IPS DF 6.9 (cell line): ENCODE results near the gene NEDD9.

Source experiments
- DNase-seq: peaks from one replicate; pipeline ENCODE4 v3.0.0-alpha.2; 2013; ENCODE audit warnings: low read depth, low spot score
- H3K27ac ChIP-seq: one replicate; pipeline ENCODE4 v1.5.1; 2013; ENCODE audit warnings: low read length, control low read depth
- H3K27me3 ChIP-seq: 2 replicates; pipeline ENCODE4 v1.6.1; 2013; ENCODE audit warnings: mild to moderate bottlenecking, low read length; ENCODE audit not compliant: control insufficient read depth, insufficient read depth
- H3K36me3 ChIP-seq: 2 replicates; pipeline ENCODE4 v1.6.1; 2013; ENCODE audit warnings: low read length; ENCODE audit not compliant: control insufficient read depth, insufficient read depth
- H3K4me1 ChIP-seq: 2 replicates; pipeline ENCODE4 v1.6.1; 2013; ENCODE audit warnings: low read length; ENCODE audit not compliant: control insufficient read depth, insufficient read depth
- H3K4me3 ChIP-seq: 2 replicates; pipeline ENCODE4 v1.5.1; 2013; ENCODE audit warnings: mild to moderate bottlenecking, low read length
- H3K9me3 ChIP-seq: 2 replicates; pipeline ENCODE4 v1.6.1; 2013; ENCODE audit warnings: low read length, inconsistent platforms; ENCODE audit not compliant: control insufficient read depth, insufficient read depth
- WGBS: extraction: QIAGEN DNeasy Blood & Tissue Kit; methylation state at CpG from one replicate; pipeline ENCODE4 v1.1.7; 2013; ENCODE audit warnings: mixed read lengths, missing lambda C conversion rate; ENCODE audit not compliant: insufficient read length, insufficient coverage; 5-methylcytosine and 5-hydroxymethylcytosine counted together

The NEDD9 gene

DNA sequence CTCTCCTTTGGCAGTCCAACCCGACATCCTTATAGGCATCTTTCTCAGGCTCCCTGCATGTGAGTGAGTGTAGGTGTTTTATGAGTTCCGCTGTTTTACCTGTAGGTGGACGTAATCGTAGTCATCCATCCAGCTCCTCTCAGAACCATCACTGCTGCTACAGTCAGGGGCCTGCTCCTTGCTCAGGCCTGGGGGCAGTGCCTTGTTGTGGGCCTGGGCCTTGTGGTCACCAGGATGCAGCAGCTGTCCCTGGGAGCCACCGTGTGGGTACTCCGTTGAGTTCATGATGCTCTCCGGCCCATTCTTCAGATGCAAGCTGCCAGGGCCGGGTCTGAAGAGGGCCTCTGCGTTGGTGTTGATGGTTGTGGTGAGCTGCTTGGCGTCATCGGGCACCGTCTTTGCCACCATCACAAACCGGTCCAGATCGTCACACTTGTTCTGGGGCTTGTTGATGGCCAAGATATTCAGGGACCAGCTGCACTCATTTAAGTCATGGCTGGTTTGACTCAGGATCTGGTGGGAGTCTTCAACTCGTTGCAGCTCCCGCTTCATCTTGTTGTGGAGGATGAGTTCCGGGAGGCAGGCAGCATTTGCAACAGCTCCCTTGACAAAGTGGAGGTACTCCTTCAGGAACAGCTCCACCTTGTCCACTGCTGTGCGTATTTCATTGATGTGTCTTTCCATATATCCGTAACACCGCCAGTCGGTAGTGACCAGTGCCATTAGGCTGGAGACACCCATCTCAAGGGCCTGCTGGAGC, 42.4 kb downstream of the NEDD9 start:
- Histone ChIP-seq H3K27ac (no peak overlapping the region), H3K36me3 (peaks cover 10% of the 10 kb centered on the region; the same call in 1 of the 2 replicates), H3K4me3 (no peak overlapping the region), H3K27me3 (no peaks in the 10 kb centered on the region), H3K4me1 (peaks cover 1% of the 10 kb centered on the region; the same call in 1 of the 2 replicates), H3K9me3 (no peaks in the 10 kb centered on the region)
- no CpG with 5 or more reads among the region's 21 CpGs for WGBS
- no peak for DNase-seq

DNA sequence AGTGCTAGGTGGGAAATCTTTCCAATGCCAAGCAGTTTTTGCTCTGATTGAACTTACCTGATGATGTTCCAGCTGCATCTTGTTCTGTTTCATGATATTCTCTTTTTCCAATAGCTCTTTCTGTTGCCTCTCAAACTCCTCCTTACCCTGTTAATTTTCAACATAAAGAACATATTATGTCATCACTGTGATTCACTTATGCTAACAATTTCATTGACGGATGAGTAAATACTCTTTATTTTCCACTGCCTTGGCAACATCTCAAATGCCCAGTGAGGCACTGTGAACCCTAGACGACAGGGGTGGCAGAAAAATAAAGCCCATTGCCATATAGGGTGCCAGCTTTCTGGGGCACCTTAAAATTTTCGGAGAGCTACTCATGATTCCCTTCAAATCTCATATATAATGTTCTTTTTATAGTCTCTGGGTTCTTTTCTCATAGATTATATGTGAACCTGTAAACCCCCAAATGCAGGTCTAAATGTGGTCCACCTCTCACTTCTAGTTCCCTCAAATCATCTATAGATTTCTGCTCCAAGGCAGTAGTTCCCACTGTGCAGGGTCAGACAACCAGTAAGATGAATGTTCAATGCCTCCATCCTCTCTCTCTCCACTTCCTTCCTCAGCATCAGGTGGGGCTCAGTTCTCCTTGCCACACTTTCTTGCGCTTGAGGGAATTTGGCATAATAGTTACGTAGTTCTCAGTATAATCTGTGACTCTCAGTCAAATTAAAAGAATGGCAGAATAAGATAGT, 44.1 kb downstream of the NEDD9 start:
- H3K9me3 ChIP-seq = no peaks in the 10 kb centered on the region
- DNase-seq = no peak
- H3K27ac ChIP-seq = no peak overlapping the region
- no peaks in the 10 kb centered on the region for H3K27me3 ChIP-seq
- peaks cover 11% of the 10 kb centered on the region; the same call in 1 of the 2 replicates for H3K36me3 ChIP-seq
- WGBS = no CpG with 5 or more reads among the region's 5 CpGs
- H3K4me1 ChIP-seq = no peaks in the 10 kb centered on the region
- no peak overlapping the region for H3K4me3 ChIP-seq

DNA sequence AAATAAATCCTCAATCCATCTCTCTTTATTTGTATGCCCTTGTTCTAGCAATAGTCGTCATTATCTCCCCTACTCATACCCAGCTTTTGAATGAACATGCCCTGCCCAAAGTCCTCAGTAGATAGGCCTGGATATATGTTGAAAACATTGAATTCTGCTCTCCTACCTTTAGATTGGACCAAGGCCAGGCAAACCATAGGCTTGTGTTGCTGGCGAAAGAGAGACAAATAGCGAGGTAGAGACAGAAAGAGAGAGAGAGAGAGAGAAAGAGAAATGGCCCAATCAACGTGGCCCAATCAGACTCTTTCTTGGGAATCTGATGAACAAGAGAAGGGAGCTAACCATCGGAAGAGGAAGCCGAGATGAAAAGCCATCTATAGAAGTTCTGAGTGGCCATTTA, 45.2 kb downstream of the NEDD9 start:
- no CpG with 5 or more reads among the region's 6 CpGs for WGBS
- Histone ChIP-seq H3K27ac (no peak overlapping the region), H3K36me3 (peaks cover 11% of the 10 kb centered on the region; the same call in 1 of the 2 replicates), H3K27me3 (no peaks in the 10 kb centered on the region), H3K4me1 (no peaks in the 10 kb centered on the region), H3K4me3 (no peak overlapping the region), H3K9me3 (no peaks in the 10 kb centered on the region)
- DNase-seq = no peak

DNA sequence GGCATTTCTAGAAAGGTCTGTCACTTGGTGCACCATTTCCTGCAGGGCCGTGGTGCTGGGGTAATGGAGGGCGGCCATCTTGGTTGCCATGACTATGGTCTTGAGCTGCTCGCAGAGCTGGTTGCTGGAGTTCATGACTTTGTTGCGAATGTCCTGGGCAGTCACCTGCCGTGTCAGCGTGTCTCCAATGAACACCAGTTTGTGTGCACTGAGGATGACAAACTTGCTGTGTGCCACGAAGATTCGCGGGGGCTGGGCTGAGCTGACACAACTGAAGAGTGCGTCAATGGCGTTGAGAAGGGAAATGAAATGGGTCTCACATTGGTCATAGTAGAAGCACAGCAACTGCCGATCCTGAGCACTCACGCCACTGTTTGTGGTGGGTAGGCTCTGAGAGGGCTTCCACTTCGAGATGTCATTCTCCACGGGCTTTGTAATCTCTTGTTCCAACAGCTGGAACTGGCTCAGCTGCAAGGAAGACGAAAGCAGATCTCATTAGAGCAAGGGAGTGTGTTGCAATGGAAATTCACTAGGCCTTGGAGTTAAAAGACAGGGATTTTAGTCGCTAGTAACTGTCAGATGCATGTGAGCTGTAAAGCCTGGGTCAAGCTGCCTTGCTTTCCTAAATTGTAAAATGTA, 47.1 kb downstream of the NEDD9 start:
- no peak for DNase-seq
- no CpG with 5 or more reads among the region's 17 CpGs for WGBS
- H3K27ac ChIP-seq = no peak overlapping the region
- no peaks in the 10 kb centered on the region for H3K27me3 ChIP-seq
- H3K4me1 ChIP-seq = no peaks in the 10 kb centered on the region
- H3K36me3 ChIP-seq = peaks cover 11% of the 10 kb centered on the region; the same call in 1 of the 2 replicates
- H3K4me3 ChIP-seq = no peak overlapping the region
- H3K9me3 ChIP-seq = no peaks in the 10 kb centered on the region

DNA sequence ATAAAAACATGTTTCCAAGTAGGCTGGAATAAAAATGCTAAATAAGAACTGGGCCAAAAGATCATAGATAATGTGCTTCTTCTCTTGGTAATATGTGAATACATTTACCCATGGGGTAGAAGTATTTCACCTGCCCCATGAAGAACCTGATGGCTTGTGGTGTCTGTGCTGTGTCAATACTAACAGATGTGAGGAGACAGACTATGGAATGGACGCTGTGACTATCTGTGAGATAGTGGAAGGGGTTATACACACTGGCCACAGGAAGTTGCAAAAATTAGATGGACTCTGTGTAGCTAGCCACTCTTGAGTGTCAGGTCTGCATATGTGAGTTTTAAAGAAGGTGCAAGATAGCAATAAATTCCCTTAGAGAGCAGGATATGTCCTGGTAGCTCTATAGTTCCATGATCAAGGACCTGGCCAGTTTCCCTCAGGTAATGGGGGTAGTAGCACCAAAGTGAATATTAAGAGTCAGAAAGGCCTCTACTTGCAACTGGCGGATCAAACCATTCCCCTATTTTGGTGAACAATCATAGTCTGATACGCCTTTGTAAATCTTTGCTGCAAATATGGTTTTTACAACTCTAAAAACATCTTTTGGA, 48.6 kb downstream of the NEDD9 start:
- no CpG with 5 or more reads among the region's 3 CpGs for WGBS

DNA sequence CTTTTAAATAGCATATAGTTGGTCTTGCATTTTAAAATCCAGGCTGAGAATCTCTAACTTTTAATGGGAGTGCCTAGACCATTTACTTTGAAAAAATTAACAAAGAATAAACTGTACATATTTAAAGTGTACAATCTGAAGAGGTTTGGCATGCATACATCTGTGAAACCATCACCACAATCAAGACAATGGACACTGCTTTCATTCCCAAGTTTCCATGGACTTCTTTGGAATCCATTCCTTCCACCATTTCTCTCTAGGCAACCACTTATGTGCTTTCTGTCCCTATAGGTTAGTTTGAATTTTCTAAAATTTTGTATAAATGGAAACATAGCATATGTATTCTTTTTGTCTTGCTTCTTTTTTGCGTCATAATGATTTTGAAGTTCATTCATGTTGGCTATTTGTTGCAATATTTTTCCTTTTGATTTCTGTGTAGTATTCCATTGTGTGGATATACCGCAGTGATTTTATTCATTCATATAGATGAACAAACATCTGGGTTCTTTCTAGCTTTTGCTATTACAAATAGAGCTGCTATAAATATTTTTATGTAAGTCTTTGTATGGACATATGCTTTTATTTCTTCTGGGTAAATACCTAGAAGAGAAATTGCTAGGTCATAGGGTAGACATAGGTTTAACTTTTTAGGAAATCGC, 50.9 kb downstream of the NEDD9 start:
- WGBS = no CpG with 5 or more reads among the region's 3 CpGs
- Histone ChIP-seq H3K9me3 (no peaks in the 10 kb centered on the region), H3K27ac (no peak overlapping the region), H3K4me1 (no peaks in the 10 kb centered on the region), H3K4me3 (no peak overlapping the region), H3K36me3 (peaks cover 7% of the 10 kb centered on the region; the same call in 1 of the 2 replicates), H3K27me3 (no peaks in the 10 kb centered on the region)
- DNase-seq = no peak

More for the DNA sequence above, 48.6 kb downstream of the NEDD9 start:
- H3K4me3 ChIP-seq = no peak overlapping the region
- H3K9me3 ChIP-seq = no peaks in the 10 kb centered on the region
- no peak overlapping the region for H3K27ac ChIP-seq
- DNase-seq = no peak
- no peaks in the 10 kb centered on the region for H3K4me1 ChIP-seq
- peaks cover 7% of the 10 kb centered on the region; the same call in 1 of the 2 replicates for H3K36me3 ChIP-seq
- H3K27me3 ChIP-seq = no peaks in the 10 kb centered on the region

DNA sequence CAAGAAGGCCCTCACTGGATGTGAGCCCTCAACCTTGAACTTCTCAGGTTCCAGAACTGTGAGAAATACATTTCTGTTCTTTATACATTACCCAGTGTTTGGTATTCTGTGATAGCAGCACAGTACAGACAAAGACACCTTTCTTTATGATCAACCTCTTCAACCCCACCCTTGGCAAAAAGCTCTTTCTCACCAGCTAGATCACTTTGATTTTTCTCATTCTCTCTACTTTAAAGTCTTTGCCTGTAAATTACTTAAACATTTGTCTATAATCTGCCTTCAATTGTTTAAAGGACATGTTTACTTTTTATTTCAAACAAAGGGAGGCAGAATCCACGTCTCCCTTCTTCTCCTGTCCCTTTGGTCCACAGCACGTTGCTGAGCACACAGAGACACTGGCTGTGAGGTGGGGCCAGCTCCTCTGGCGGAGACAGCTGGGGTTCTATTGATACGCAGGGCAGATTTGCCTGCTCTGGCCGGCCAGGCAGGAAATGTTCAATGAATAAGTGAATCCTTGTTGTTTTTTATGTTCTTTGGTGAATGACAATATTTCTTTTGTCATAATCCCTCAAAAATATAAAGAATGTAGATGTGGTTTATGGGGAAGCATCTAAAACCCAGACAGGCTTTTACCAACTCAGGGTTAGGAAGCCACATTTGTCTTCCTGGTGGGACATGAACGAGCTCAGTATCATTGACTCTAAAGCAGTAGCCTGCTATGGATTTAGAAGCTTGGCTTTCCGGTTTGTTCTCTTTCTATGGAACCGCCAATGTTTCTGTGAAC, 52.9 kb downstream of the NEDD9 start:
- no peaks in the 10 kb centered on the region for H3K27me3 ChIP-seq
- no peak overlapping the region for H3K4me3 ChIP-seq
- no peaks in the 10 kb centered on the region for H3K36me3 ChIP-seq
- WGBS = no CpG with 5 or more reads among the region's 8 CpGs
- no peak overlapping the region for H3K27ac ChIP-seq
- DNase-seq = no peak
- no peaks in the 10 kb centered on the region for H3K4me1 ChIP-seq
- no peaks in the 10 kb centered on the region for H3K9me3 ChIP-seq

DNA sequence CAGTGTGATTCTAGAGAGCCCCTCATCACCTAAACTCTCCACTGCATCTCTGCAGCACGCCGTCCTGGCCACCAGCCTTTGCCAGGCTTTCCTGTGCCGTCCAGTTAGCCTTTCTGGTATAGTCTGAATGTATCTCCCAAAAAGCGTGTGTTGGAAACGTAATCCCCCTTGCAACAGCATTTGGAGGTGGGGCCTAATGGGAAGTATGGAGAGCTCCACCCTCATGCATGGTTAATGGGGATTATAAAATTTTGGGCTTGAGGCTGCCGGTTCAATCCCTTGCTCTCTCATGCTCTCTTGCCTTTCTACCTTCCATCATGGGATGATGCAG, 53.4 kb downstream of the NEDD9 start:
- H3K4me1 ChIP-seq = no peaks in the 10 kb centered on the region
- no peaks in the 10 kb centered on the region for H3K27me3 ChIP-seq
- WGBS = no CpG with 5 or more reads among the region's 6 CpGs
- DNase-seq = no peak
- no peaks in the 10 kb centered on the region for H3K36me3 ChIP-seq
- H3K27ac ChIP-seq = no peak overlapping the region
- H3K4me3 ChIP-seq = no peak overlapping the region
- no peaks in the 10 kb centered on the region for H3K9me3 ChIP-seq

DNA sequence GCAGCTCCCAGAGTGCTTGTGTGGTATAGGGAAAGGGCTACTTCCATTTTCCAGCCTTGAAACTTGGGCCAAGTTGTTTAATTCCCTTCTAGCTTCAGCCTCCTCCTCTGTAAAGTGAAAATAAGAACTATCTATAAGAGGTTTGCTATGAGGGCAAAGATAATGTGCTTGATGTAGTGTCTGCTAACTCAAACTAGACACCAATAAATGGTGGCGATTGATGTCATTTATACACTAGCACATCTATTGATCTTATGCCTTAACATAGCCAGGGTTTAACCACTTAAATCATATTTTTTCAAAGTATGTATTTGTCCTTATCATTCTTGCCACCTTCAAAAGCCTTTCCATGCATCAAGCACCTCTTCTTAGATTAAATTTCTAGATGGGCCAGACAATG, 55.2 kb downstream of the NEDD9 start:
- Histone ChIP-seq H3K4me3 (no peak overlapping the region), H3K27ac (no peak overlapping the region), H3K36me3 (no peaks in the 10 kb centered on the region), H3K9me3 (no peaks in the 10 kb centered on the region), H3K27me3 (no peaks in the 10 kb centered on the region), H3K4me1 (no peaks in the 10 kb centered on the region)
- no peak for DNase-seq
- no CpG with 5 or more reads among the region's 1 CpG for WGBS
